ENCODE measurements around the gene EEFSEC.

GRCh38 chr3:128123156-128123537 lies 30.1 kb upstream of the EEFSEC start:
- TF ChIP-seq HDGF (IDR thresholded peaks at IDR 0.05; ENCODE audit: borderline replicate concordance) (no peak), PKNOX1 (IDR thresholded peaks at IDR 0.05) (no peak), FOXM1 (IDR thresholded peaks at IDR 0.05; ENCODE audit: borderline replicate concordance) (no peak), BHLHE40 (IDR thresholded peaks at IDR 0.05; ENCODE audit: borderline replicate concordance) (no peak), ELF4 (IDR thresholded peaks at IDR 0.05) (no peak), FOXA1 (IDR thresholded peaks at IDR 0.05) (no peak)

All from HEK293T (cell line).